GM12892 (cell line): ENCODE results near the gene SDC1.
"Not testable (repeated sequence)": the region's sequence is repeated elsewhere in the genome, so short reads cannot be mapped to it uniquely, and the experiment has no call there.

Experiments used
- POLR2A ChIP-seq: IDR thresholded peaks from 2 replicates; pipeline ENCODE4 v1.6.1; 2011; ENCODE audit warnings: low read depth, low read length, control low read depth
- POLR2AphosphoS5 ChIP-seq: IDR thresholded peaks from 2 replicates; pipeline ENCODE4 v1.6.1; 2011; ENCODE audit warnings: low read depth, low read length, control low read depth

GRCh38 chr2:20240291-20240690, 15.4 kb upstream of the SDC1 start:
- TF ChIP-seq POLR2A, POLR2AphosphoS5: not testable (repeated sequence)
